Stimulated activated naive CD8-positive, alpha-beta T cell treated with anti-CD3 and anti-CD28 coated beads, Interleukin-15, Interleukin-2, amounts not matched to agents 100 ng/mL and 50 ng/mL, for 24 hours (primary cell): ENCODE data around the gene RAB26.

ENCODE experiments used
- H3K27ac Mint-ChIP-seq: one replicate; pipeline ENCODE4 v1.8.0; 2021; ENCODE audit warnings: mild to moderate bottlenecking, mixed read lengths
- H3K27me3 Mint-ChIP-seq: one replicate; pipeline ENCODE4 v1.8.0; 2021; ENCODE audit warnings: mixed read lengths
- H3K36me3 Mint-ChIP-seq: one replicate; pipeline ENCODE4 v1.8.0; 2021; ENCODE audit warnings: low read depth, mixed read lengths
- H3K4me1 Mint-ChIP-seq: one replicate; pipeline ENCODE4 v1.8.0; 2021; ENCODE audit warnings: low read depth, mixed read lengths
- H3K4me3 Mint-ChIP-seq: one replicate; pipeline ENCODE4 v1.8.0; 2021; ENCODE audit warnings: mild to moderate bottlenecking, mixed read lengths
- H3K9me3 Mint-ChIP-seq: one replicate; pipeline ENCODE4 v1.8.0; 2021; ENCODE audit warnings: mixed read lengths

Gene RAB26

GRCh38 chr16:2147378-2147777 lies 1.0 kb upstream of the RAB26 start:
- Mint-ChIP-seq H3K27ac (no peak overlapping the region), H3K9me3 (no peaks in the 10 kb centered on the region), H3K4me3 (no peak overlapping the region), H3K27me3 (no peaks in the 10 kb centered on the region), H3K36me3 (peaks cover 13% of the 10 kb centered on the region), H3K4me1 (peaks cover 12% of the 10 kb centered on the region)

GRCh38 chr16:2148714-2149629 lies 547 bp downstream of the RAB26 start:
- H3K9me3 Mint-ChIP-seq: no peaks in the 10 kb centered on the region
- H3K4me1 Mint-ChIP-seq: peaks cover 26% of the 10 kb centered on the region
- no peak overlapping the region for H3K27ac Mint-ChIP-seq
- no peaks in the 10 kb centered on the region for H3K27me3 Mint-ChIP-seq
- peaks cover 29% of the 10 kb centered on the region for H3K36me3 Mint-ChIP-seq
- peak overlapping the region; percentile 13 for H3K4me3 Mint-ChIP-seq

GRCh38 chr16:2149630-2150417 lies 1.4 kb downstream of the RAB26 start:
- no peak overlapping the region for H3K27ac Mint-ChIP-seq
- H3K36me3 Mint-ChIP-seq: peaks cover 37% of the 10 kb centered on the region
- peak overlapping the region; percentile 47 for H3K4me3 Mint-ChIP-seq
- H3K27me3 Mint-ChIP-seq: no peaks in the 10 kb centered on the region
- no peaks in the 10 kb centered on the region for H3K9me3 Mint-ChIP-seq
- peaks cover 34% of the 10 kb centered on the region for H3K4me1 Mint-ChIP-seq

- Mint-ChIP-seq H3K36me3 (peaks cover 43% of the 10 kb centered on the region), H3K9me3 (no peaks in the 10 kb centered on the region), H3K27me3 (no peaks in the 10 kb centered on the region), H3K27ac (peak overlapping the region; percentile 97), H3K4me3 (peak overlapping the region; percentile 95), H3K4me1 (peaks cover 40% of the 10 kb centered on the region)
Observed at GRCh38 chr16:2150418-2151187, 2.2 kb downstream of the RAB26 start.

- peak overlapping the region; percentile 95 for H3K4me3 Mint-ChIP-seq
- peak overlapping the region; percentile 97 for H3K27ac Mint-ChIP-seq
- no peaks in the 10 kb centered on the region for H3K27me3 Mint-ChIP-seq
- H3K4me1 Mint-ChIP-seq: peaks cover 45% of the 10 kb centered on the region
- peaks cover 43% of the 10 kb centered on the region for H3K36me3 Mint-ChIP-seq
- no peaks in the 10 kb centered on the region for H3K9me3 Mint-ChIP-seq
Observed at GRCh38 chr16:2151188-2152091, 3.0 kb downstream of the RAB26 start.

- H3K27me3 Mint-ChIP-seq: no peaks in the 10 kb centered on the region
Observed at GRCh38 chr16:2152695-2153506, 4.5 kb downstream of the RAB26 start.

GRCh38 chr16:2154533-2155090 lies 6.2 kb downstream of the RAB26 start:
- peak overlapping the region; percentile 95 for H3K4me3 Mint-ChIP-seq
- peaks cover 43% of the 10 kb centered on the region for H3K36me3 Mint-ChIP-seq
- H3K27me3 Mint-ChIP-seq: no peaks in the 10 kb centered on the region
- H3K27ac Mint-ChIP-seq: peak overlapping the region; percentile 97
- peaks cover 69% of the 10 kb centered on the region for H3K4me1 Mint-ChIP-seq
- no peaks in the 10 kb centered on the region for H3K9me3 Mint-ChIP-seq

More at GRCh38 chr16:2152695-2153506, 4.5 kb downstream of the RAB26 start:
- peaks cover 43% of the 10 kb centered on the region for H3K36me3 Mint-ChIP-seq
- H3K9me3 Mint-ChIP-seq: no peaks in the 10 kb centered on the region
- peak overlapping the region; percentile 97 for H3K27ac Mint-ChIP-seq
- peak overlapping the region; percentile 95 for H3K4me3 Mint-ChIP-seq
- H3K4me1 Mint-ChIP-seq: peaks cover 59% of the 10 kb centered on the region

GRCh38 chr16:2155091-2155950 lies 6.9 kb downstream of the RAB26 start, which contains the start of gene TRAF7:
Gene TRAF7, plus strand, starts transcription at chr16:2155782. Its CDS starts 8,139 bp downstream, at chr16:2163921.
- peak within 1 kb of the TSS; percentile 97 for H3K27ac Mint-ChIP-seq
- H3K4me3 Mint-ChIP-seq: peak within 1 kb of the TSS; percentile 95
- peaks cover 43% of the 10 kb centered on the region for H3K36me3 Mint-ChIP-seq
- H3K27me3 Mint-ChIP-seq: no peaks in the 10 kb centered on the region
- H3K4me1 Mint-ChIP-seq: peaks cover 65% of the 10 kb centered on the region
- no peaks in the 10 kb centered on the region for H3K9me3 Mint-ChIP-seq

- peak overlapping the region; percentile 92 for H3K27ac Mint-ChIP-seq
- H3K4me1 Mint-ChIP-seq: peaks cover 62% of the 10 kb centered on the region
- no peaks in the 10 kb centered on the region for H3K9me3 Mint-ChIP-seq
- H3K36me3 Mint-ChIP-seq: peaks cover 40% of the 10 kb centered on the region
- H3K27me3 Mint-ChIP-seq: no peaks in the 10 kb centered on the region
- H3K4me3 Mint-ChIP-seq: peak overlapping the region; percentile 95
Observed at GRCh38 chr16:2155977-2156848, 7.8 kb downstream of the RAB26 start.

- Mint-ChIP-seq H3K36me3 (peaks cover 36% of the 10 kb centered on the region), H3K9me3 (no peaks in the 10 kb centered on the region), H3K4me1 (peaks cover 59% of the 10 kb centered on the region), H3K4me3 (peak overlapping the region; percentile 95), H3K27ac (peak overlapping the region; percentile 92), H3K27me3 (no peaks in the 10 kb centered on the region)
Observed at GRCh38 chr16:2156849-2157224, 8.4 kb downstream of the RAB26 start.

- Mint-ChIP-seq H3K4me1 (peaks cover 55% of the 10 kb centered on the region), H3K9me3 (no peaks in the 10 kb centered on the region), H3K27ac (peak overlapping the region; percentile 52), H3K27me3 (no peaks in the 10 kb centered on the region), H3K4me3 (peak overlapping the region; percentile 95), H3K36me3 (peaks cover 27% of the 10 kb centered on the region)
Observed at GRCh38 chr16:2157480-2158261, 9.2 kb downstream of the RAB26 start.
